HG02870 (cell line): ENCODE results near the gene TPRG1L.

Source experiments
- ATAC-seq: cut with Tn5 transposase; IDR thresholded peaks from one replicate; pipeline ENCODE4 v1.9.1; 2021; ENCODE audit warnings: mild to moderate bottlenecking, moderate library complexity; ENCODE audit not compliant: unreplicated experiment

The TPRG1L gene

GRCh38 chr1:3641816-3642215, 17.0 kb downstream of the TPRG1L start:
- ATAC-seq: no peak

GRCh38 chr1:3642919-3643675, 18.3 kb downstream of the TPRG1L start:
- ATAC-seq: no peak

- no peak for ATAC-seq
Observed at GRCh38 chr1:3644273-3644672, 19.5 kb downstream of the TPRG1L start.

GRCh38 chr1:3645247-3645646, 20.4 kb downstream of the TPRG1L start:
- ATAC-seq: no peak

GRCh38 chr1:3645666-3646355, 21.0 kb downstream of the TPRG1L start:
- ATAC-seq: no peak

- ATAC-seq: no peak
Observed at GRCh38 chr1:3646596-3646995, 21.8 kb downstream of the TPRG1L start.

- peak; percentile 59 for ATAC-seq
Observed at GRCh38 chr1:3649342-3650247, 24.8 kb downstream of the TPRG1L start, which contains the start of gene WRAP73. TSS of gene WRAP73 (minus strand) at chr1:3650103. CDS start at chr1:3649999, 104 bp downstream.

GRCh38 chr1:3650248-3651025, 25.6 kb downstream of the TPRG1L start:
- ATAC-seq: no peak

GRCh38 chr1:3651026-3651929, 26.5 kb downstream of the TPRG1L start:
- ATAC-seq: no peak

GRCh38 chr1:3651930-3652547, 27.2 kb downstream of the TPRG1L start, which contains the start of gene TP73:
TSS of gene TP73 (plus strand) at chr1:3652516. CDS start at chr1:3682366, 29,850 bp downstream.
- no peak for ATAC-seq

GRCh38 chr1:3652548-3653285, 27.9 kb downstream of the TPRG1L start:
- no peak for ATAC-seq

GRCh38 chr1:3653286-3653618, 28.4 kb downstream of the TPRG1L start:
- no peak for ATAC-seq

GRCh38 chr1:3654549-3655281, 29.9 kb downstream of the TPRG1L start:
- no peak for ATAC-seq

- peak; percentile 51 for ATAC-seq
Observed at GRCh38 chr1:3656450-3657095, 31.8 kb downstream of the TPRG1L start.

GRCh38 chr1:3657096-3657475, 32.3 kb downstream of the TPRG1L start:
- no peak for ATAC-seq

- ATAC-seq: no peak
Observed at GRCh38 chr1:3657578-3658230, 32.9 kb downstream of the TPRG1L start.

GRCh38 chr1:3658231-3658615, 33.4 kb downstream of the TPRG1L start:
- ATAC-seq: no peak
